ENCODE measurements around the gene LINGO4.

Gene LINGO4

GRCh38 chr1:151813271-151813977 lies 8.2 kb upstream of the LINGO4 start:
- no peak overlapping the region for H3K4me3 ChIP-seq (replicated peaks; ENCODE audit: low read depth, low read length)
- TF ChIP-seq CTCF (IDR thresholded peaks at IDR 0.05; ENCODE audit: insufficient read depth, low read length, poor library complexity, severe bottlenecking): no peak
- no peaks in the 10 kb centered on the region; the same call in 1 of the 2 replicates for H3K27me3 ChIP-seq (replicated peaks; ENCODE audit: control insufficient read depth, insufficient read depth, low read length)
- H3K36me3 ChIP-seq (ENCODE audit: control insufficient read depth, insufficient read depth, low read length): no peaks in the 10 kb centered on the region
- no peak for DNase-seq (ENCODE audit: extremely low read depth, insufficient read length)

- Histone ChIP-seq H3K36me3 (ENCODE audit: control insufficient read depth, insufficient read depth, low read length) (no peaks in the 10 kb centered on the region), H3K27me3 (replicated peaks; ENCODE audit: control insufficient read depth, insufficient read depth, low read length) (no peaks in the 10 kb centered on the region; the same call in none of the 2 replicates), H3K4me3 (replicated peaks; ENCODE audit: low read depth, low read length) (no peak overlapping the region)
- TF ChIP-seq CTCF (IDR thresholded peaks at IDR 0.05; ENCODE audit: insufficient read depth, low read length, poor library complexity, severe bottlenecking): no peak
- no peak for DNase-seq (ENCODE audit: extremely low read depth, insufficient read length)
These were observed 6.0 kb upstream of the LINGO4 start for GRCh38 chr1:151811181-151811580.

GRCh38 chr1:151809985-151810556 lies 4.9 kb upstream of the LINGO4 start:
- no peak overlapping the region for H3K4me3 ChIP-seq (replicated peaks; ENCODE audit: low read depth, low read length)
- no peaks in the 10 kb centered on the region; the same call in none of the 2 replicates for H3K27me3 ChIP-seq (replicated peaks; ENCODE audit: control insufficient read depth, insufficient read depth, low read length)
- H3K36me3 ChIP-seq (ENCODE audit: control insufficient read depth, insufficient read depth, low read length): no peaks in the 10 kb centered on the region
- no peak for DNase-seq (ENCODE audit: extremely low read depth, insufficient read length)
- no peak for TF ChIP-seq CTCF (IDR thresholded peaks at IDR 0.05; ENCODE audit: insufficient read depth, low read length, poor library complexity, severe bottlenecking)

- no peaks in the 10 kb centered on the region for H3K36me3 ChIP-seq (ENCODE audit: control insufficient read depth, insufficient read depth, low read length)
- no peaks in the 10 kb centered on the region; the same call in none of the 2 replicates for H3K27me3 ChIP-seq (replicated peaks; ENCODE audit: control insufficient read depth, insufficient read depth, low read length)
- no peak for DNase-seq (ENCODE audit: extremely low read depth, insufficient read length)
- TF ChIP-seq CTCF (IDR thresholded peaks at IDR 0.05; ENCODE audit: insufficient read depth, low read length, poor library complexity, severe bottlenecking): no peak
- H3K4me3 ChIP-seq (replicated peaks; ENCODE audit: low read depth, low read length): no peak overlapping the region
These were observed 4.2 kb upstream of the LINGO4 start for GRCh38 chr1:151809290-151809984.

GRCh38 chr1:151807766-151808165 lies 2.5 kb upstream of the LINGO4 start:
- Histone ChIP-seq H3K27me3 (replicated peaks; ENCODE audit: control insufficient read depth, insufficient read depth, low read length) (no peaks in the 10 kb centered on the region; the same call in none of the 2 replicates), H3K4me3 (replicated peaks; ENCODE audit: low read depth, low read length) (no peak overlapping the region), H3K36me3 (ENCODE audit: control insufficient read depth, insufficient read depth, low read length) (no peaks in the 10 kb centered on the region)
- no peak for DNase-seq (ENCODE audit: extremely low read depth, insufficient read length)
- no peak for TF ChIP-seq CTCF (IDR thresholded peaks at IDR 0.05; ENCODE audit: insufficient read depth, low read length, poor library complexity, severe bottlenecking)
